Fibroblast of skin of right quadriceps (primary cell): ENCODE measurements around the gene MBD3.
"Not testable (repeated sequence)": the region's sequence is repeated elsewhere in the genome, so short reads cannot be mapped to it uniquely, and the experiment has no call there.

Experiments used
- DNase-seq: peaks from one replicate; pipeline ENCODE4 v3.0.0-alpha.2; 2013

The MBD3 gene

GRCh38 chr19:1568320-1569019, 24.2 kb downstream of the MBD3 start, which contains the start of gene MEX3D:
TSS of gene MEX3D (minus strand) at chr19:1568325. CDS start at chr19:1568058, 267 bp downstream.
- DNase-seq: peak; percentile 80

GRCh38 chr19:1567848-1568227, 24.8 kb downstream of the MBD3 start:
- DNase-seq: no peak

GRCh38 chr19:1567116-1567847, 25.4 kb downstream of the MBD3 start:
- no peak for DNase-seq

GRCh38 chr19:1566392-1567115, 26.1 kb downstream of the MBD3 start:
- peak; percentile 85 for DNase-seq

GRCh38 chr19:1563251-1563650, 29.4 kb downstream of the MBD3 start:
- no peak for DNase-seq

- DNase-seq: no peak
Measured at GRCh38 chr19:1561236-1561842, 31.3 kb downstream of the MBD3 start.

GRCh38 chr19:1560286-1560882, 32.3 kb downstream of the MBD3 start:
- no peak for DNase-seq

GRCh38 chr19:1558552-1558951, 34.1 kb downstream of the MBD3 start:
- DNase-seq: no peak

GRCh38 chr19:1556390-1557070, 36.1 kb downstream of the MBD3 start:
- DNase-seq: no peak

GRCh38 chr19:1555487-1556389, 36.9 kb downstream of the MBD3 start:
- no peak for DNase-seq

GRCh38 chr19:1554968-1555367, 37.7 kb downstream of the MBD3 start:
- DNase-seq: no peak

- DNase-seq: no peak
Measured at GRCh38 chr19:1553415-1553814, 39.2 kb downstream of the MBD3 start.

GRCh38 chr19:1551068-1552040, 41.3 kb downstream of the MBD3 start:
- no peak for DNase-seq

- no peak for DNase-seq
Measured at GRCh38 chr19:1549332-1549945, 43.2 kb downstream of the MBD3 start.

GRCh38 chr19:1540365-1540925, 52.2 kb downstream of the MBD3 start:
- no peak for DNase-seq

- DNase-seq: not testable (repeated sequence)
Measured at GRCh38 chr19:1539749-1540148, 52.9 kb downstream of the MBD3 start.

- no peak for DNase-seq
Measured at GRCh38 chr19:1538978-1539377, 53.7 kb downstream of the MBD3 start.

- not testable (repeated sequence) for DNase-seq
Measured at GRCh38 chr19:1535699-1536098, 57.0 kb downstream of the MBD3 start.

GRCh38 chr19:1534972-1535371, 57.7 kb downstream of the MBD3 start:
- DNase-seq: no peak
